Aorta (tissue), 5 donors: ENCODE data around the gene ACAP3. TPM values are rescaled to one million over a fixed set of nuclear protein-coding genes. Genes with fewer than 3 reads are reported as not detected.
"Not testable (repeated sequence)": the region's sequence is repeated elsewhere in the genome, so short reads cannot be mapped to it uniquely, and the experiment has no call there.

Experiments used
- ATAC-seq: fragments of 200-7000 bp; cut with Tn5 transposase; one replicate; pipeline ENCODE4 v1.9.1; 2022; ENCODE audit warnings: moderate library complexity; ENCODE audit not compliant: low FRiP score
- DNase-seq, 2 donors: peaks; one replicate each; pipeline ENCODE4 v3.0.0-alpha.2; 2020
- H3K27ac ChIP-seq, 2 donors: one replicate each; pipeline ENCODE4 v1.5.1; 2013; ENCODE audit warnings: low read length in 2 of 2, mild to moderate bottlenecking in 2 of 2, moderate library complexity in 2 of 2, control low read depth in 1 of 2, inconsistent platforms in 1 of 2, low read depth in 1 of 2
- H3K27me3 ChIP-seq, 2 donors: one replicate each; pipeline ENCODE4 v1.6.1; 2013; ENCODE audit warnings: control low read depth in 1 of 2, low read length in 1 of 2, mild to moderate bottlenecking in 1 of 2, moderate library complexity in 1 of 2; ENCODE audit not compliant: insufficient read depth in 2 of 2, control insufficient read depth in 1 of 2
- H3K36me3 ChIP-seq, 2 donors: one replicate each; pipeline ENCODE4 v1.6.1; 2013; ENCODE audit warnings: control low read depth in 1 of 2, low read length in 1 of 2, mild to moderate bottlenecking in 1 of 2; ENCODE audit not compliant: insufficient read depth in 2 of 2, control insufficient read depth in 1 of 2
- H3K4me1 ChIP-seq, 2 donors: one replicate each; pipeline ENCODE4 v1.6.1; 2013; ENCODE audit warnings: low read length in 2 of 2, control low read depth in 1 of 2, mild to moderate bottlenecking in 1 of 2, moderate library complexity in 1 of 2; ENCODE audit not compliant: insufficient read depth in 2 of 2, control insufficient read depth in 1 of 2
- H3K4me3 ChIP-seq, 2 donors: one replicate each; pipeline ENCODE4 v1.5.1; 2013; ENCODE audit warnings: low read length in 2 of 2, control low read depth in 1 of 2, mild to moderate bottlenecking in 1 of 2
- H3K9me3 ChIP-seq: one replicate; pipeline ENCODE4 v1.6.1; 2013; ENCODE audit warnings: mild to moderate bottlenecking, low read length; ENCODE audit not compliant: control insufficient read depth
- WGBS, 2 donors: extraction: QIAGEN DNeasy Blood & Tissue Kit; methylation state at CpG; one replicate each; pipeline ENCODE4 v1.1.7; 2013; 5-methylcytosine and 5-hydroxymethylcytosine counted together
- intact Hi-C, 2 donors: fragments of 100-400 bp; cut with DNase I; formaldehyde crosslinking; loops; one replicate each; pipeline versions ENCODE4 v1.14.2 to v1.15.0; 2022
- polyA plus RNA-seq, 2 donors: library from polyadenylated mRNA; stranded (reverse); fragments of 200-250 nt; gene quantifications; one replicate each; pipeline ENCODE4 v1.2.3, GENCODE V29; 2013
- total RNA-seq, 2 donors: library from RNA; stranded (reverse); fragmentation: NEBNext Ultra II Directional; extraction: Animal tissue kit (Norgen Biotek cat#: 25700); gene quantifications; one replicate each; pipeline ENCODE4 v1.2.1, GENCODE V29; 2021
- donor health status: healthy with polysubstance abuse.
- donor health status: Bipolar disorder and iron deficiency.
- donor health status: DM: no; HTN: no; CAD: no.
- donor health status: DM: no; HTN: no; CAD: no.
- donor health status: DM: yes; HTN: yes; CAD: no.

ACAP3 gene
- total and polyA plus RNA-seq, 4 donors, result 10.6 to 69.2 (median 44.4) TPM

GRCh38 chr1:1319646-1319941, 11.9 kb upstream of the ACAP3 start:
- H3K4me1 ChIP-seq, result no peaks in the 10 kb centered on the region
- 92 to 93% methylated on average over 13 of the region's 13 CpGs for WGBS, 2 donors
- H3K27ac ChIP-seq, result no peak overlapping the region

GRCh38 chr1:1318777-1319645, 11.3 kb upstream of the ACAP3 start:
- no peaks in the 10 kb centered on the region for H3K9me3 ChIP-seq
- WGBS, 2 donors, result 88% methylated on average over 36 of the region's 36 CpGs
- DNase-seq, result no peak
- no peak overlapping the region for H3K4me3 ChIP-seq
- peak overlapping the region in 1 of 2 donors; percentile 34 for H3K27ac ChIP-seq
- H3K36me3 ChIP-seq, result no peaks in the 10 kb centered on the region
- H3K4me1 ChIP-seq, result no peaks in the 10 kb centered on the region
- intact Hi-C loops, result no loop called here
- ATAC-seq, result peak; percentile 33
- no peaks in the 10 kb centered on the region for H3K27me3 ChIP-seq

More at GRCh38 chr1:1319646-1319941, 11.9 kb upstream of the ACAP3 start:
- no peak for DNase-seq
- ATAC-seq, result no peak
- Histone ChIP-seq H3K36me3 (no peaks in the 10 kb centered on the region), H3K27me3 (no peaks in the 10 kb centered on the region), H3K9me3 (no peaks in the 10 kb centered on the region), H3K4me3 (no peak overlapping the region)
- intact Hi-C loops, result no loop called here

DNA sequence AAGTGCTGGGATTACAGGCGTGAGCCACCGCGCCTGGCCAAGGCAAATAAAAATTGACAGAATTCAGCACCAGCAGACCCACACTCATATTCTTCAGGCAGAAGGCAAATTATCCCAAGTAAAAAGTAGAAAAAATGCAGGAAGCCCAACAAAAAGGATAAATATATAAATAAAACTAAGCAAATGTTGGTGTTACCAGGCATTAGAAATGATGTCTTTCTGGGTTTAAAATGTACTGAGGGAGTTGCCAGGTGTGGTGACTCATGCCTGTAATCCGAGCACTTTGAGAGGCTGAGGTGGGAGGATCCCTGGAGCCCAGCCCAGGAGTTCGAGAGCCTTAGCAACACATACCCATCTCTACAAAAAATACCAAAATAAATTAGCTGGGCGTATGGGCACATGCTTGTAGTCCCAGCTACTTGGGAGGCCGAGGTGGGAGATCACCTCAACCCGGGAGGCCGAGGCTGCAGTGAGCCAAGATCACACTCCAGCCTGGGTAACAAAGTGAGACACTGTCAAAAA, 10.5 kb upstream of the ACAP3 start:
- Histone ChIP-seq H3K4me3 (no peak overlapping the region), H3K27ac (no peak overlapping the region), H3K4me1 (no peaks in the 10 kb centered on the region), H3K9me3 (no peaks in the 10 kb centered on the region), H3K36me3 (no peaks in the 10 kb centered on the region), H3K27me3 (no peaks in the 10 kb centered on the region)
- peak; percentile 78 for ATAC-seq
- peak; percentile 92 to 93 for DNase-seq
- WGBS, 2 donors, result 45 to 48% methylated on average over 9 of the region's 9 CpGs
- intact Hi-C loops, result no loop called here

GRCh38 chr1:1317420-1317819, 9.7 kb upstream of the ACAP3 start:
- no peaks in the 10 kb centered on the region for H3K27me3 ChIP-seq
- no peaks in the 10 kb centered on the region for H3K36me3 ChIP-seq
- ATAC-seq, result no peak
- intact Hi-C loops, result no loop called here
- 81 to 85% methylated on average over 6 of the region's 6 CpGs for WGBS, 2 donors
- no peaks in the 10 kb centered on the region for H3K9me3 ChIP-seq
- no peak for DNase-seq
- no peak overlapping the region for H3K4me3 ChIP-seq
- no peak overlapping the region for H3K27ac ChIP-seq
- no peaks in the 10 kb centered on the region for H3K4me1 ChIP-seq

DNA sequence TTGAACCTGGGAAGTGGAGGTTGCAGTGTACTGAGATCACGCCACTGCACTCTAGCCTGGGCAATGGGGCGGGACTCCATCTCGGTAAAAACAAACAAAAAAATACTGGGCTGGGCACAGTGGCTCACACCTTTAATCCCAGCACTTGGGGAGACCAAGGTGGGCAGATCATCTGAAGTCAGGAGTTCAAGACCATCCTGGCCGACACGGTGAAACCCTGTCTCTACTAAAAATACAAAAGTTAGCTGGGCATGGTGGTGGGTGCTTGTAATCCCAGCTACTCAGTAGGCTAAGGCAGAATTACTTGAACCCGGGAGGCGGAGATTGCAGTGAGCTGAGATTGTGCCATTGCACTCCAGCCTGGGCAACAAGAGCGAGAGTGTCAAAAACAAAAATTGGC, 8.5 kb upstream of the ACAP3 start:
- H3K4me3 ChIP-seq, intact Hi-C loops, ATAC-seq, DNase-seq, H3K9me3 ChIP-seq, H3K27ac ChIP-seq, H3K4me1 ChIP-seq, H3K36me3 ChIP-seq, H3K27me3 ChIP-seq: not testable (repeated sequence)
- 88 to 90% methylated on average over 8 of the region's 8 CpGs for WGBS, 2 donors

DNA sequence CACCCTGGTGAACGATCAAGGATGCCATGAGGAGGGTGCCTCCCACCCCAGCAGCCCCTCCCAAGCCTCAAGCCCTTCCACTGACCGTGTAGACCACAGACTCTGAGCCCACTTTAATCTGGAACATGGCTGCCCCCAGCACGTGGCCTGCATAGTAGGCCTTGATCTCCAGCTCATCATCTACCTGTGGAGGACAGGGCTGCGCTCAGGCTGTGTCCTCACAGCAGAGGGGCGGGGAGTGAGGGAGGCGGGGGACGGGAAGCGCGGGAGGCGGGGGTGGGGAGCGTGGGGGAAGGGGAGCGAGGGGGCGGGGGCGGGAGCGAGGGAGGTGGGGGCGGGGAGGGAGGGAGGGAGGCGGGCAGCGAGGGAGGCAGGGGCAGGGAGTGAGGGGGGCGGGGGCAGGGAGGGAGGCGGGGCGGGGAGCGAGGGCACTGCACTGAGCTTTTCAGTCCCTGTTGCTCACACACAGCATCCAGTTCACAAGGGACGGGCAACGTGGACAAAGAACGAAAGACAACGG, 7.8 kb upstream of the ACAP3 start:
- no peaks in the 10 kb centered on the region for H3K9me3 ChIP-seq
- intact Hi-C loops, result no loop called here
- H3K4me1 ChIP-seq, result no peaks in the 10 kb centered on the region
- DNase-seq (no peak), ATAC-seq (no peak)
- no peaks in the 10 kb centered on the region for H3K36me3 ChIP-seq
- H3K27me3 ChIP-seq, result no peaks in the 10 kb centered on the region
- 57 to 74% methylated on average over 14 to 25 of the region's 26 CpGs for WGBS, 2 donors
- H3K27ac ChIP-seq, result no peak overlapping the region
- no peak overlapping the region for H3K4me3 ChIP-seq

DNA sequence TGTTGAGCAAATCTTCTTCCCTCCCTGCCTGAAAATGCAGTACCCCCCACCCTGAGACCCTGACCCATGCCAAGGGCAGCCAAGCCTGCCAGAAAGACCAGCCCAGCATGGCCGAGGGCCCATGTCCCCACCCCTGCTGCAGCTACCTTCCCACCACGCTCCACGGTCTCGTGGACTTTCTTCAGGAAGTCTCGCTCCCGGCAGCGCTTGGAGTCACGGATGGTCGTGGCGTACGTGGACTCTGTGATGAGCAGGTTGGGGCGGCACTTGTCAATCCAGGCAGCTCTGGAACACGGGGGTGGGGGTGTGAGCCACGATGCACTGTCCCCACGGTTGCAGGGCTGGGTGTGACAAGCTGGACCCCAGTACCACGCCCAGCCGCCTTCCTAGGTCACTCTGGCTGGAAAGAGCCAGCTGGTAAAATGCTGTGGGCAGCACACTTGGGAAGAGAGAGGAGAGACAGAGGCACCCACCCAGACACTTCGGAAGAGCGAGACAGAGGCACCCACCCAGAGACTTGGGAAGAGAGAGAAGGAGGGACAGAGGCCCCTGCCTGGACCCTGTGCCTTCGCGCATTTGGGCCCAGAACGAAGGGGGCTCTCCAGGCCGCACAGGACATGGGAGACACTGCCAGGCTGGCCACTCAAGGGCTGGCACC, 7.1 kb upstream of the ACAP3 start:
- H3K36me3 ChIP-seq, result no peaks in the 10 kb centered on the region
- no peaks in the 10 kb centered on the region for H3K4me1 ChIP-seq
- DNase-seq (no peak), ATAC-seq (no peak)
- H3K27ac ChIP-seq, result no peak overlapping the region
- no peaks in the 10 kb centered on the region for H3K27me3 ChIP-seq
- H3K9me3 ChIP-seq, result no peaks in the 10 kb centered on the region
- intact Hi-C loops, result no loop called here
- WGBS, 2 donors, result 87 to 89% methylated on average over 23 of the region's 23 CpGs
- H3K4me3 ChIP-seq, result no peak overlapping the region

DNA sequence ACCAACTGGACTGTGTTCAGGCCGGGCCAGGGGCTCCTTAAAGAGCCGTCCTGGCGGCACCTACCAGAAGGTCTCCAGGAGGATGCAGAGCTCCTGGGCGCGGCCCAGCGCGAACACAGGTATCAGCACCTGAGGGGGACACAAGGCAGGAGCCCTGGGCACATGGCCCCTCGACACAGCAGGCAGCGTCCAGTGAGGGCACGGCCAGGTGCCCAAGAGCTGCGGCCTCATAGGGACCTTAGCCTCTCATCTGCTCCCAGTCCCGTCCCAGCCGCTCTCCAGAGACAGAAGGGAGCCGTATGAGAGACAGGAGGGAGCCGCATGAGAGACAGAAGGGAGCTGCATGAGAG, 6.5 kb upstream of the ACAP3 start:
- H3K4me1 ChIP-seq, result no peaks in the 10 kb centered on the region
- no peaks in the 10 kb centered on the region for H3K27me3 ChIP-seq
- no peak overlapping the region for H3K4me3 ChIP-seq
- DNase-seq, result no peak
- H3K9me3 ChIP-seq, result no peaks in the 10 kb centered on the region
- ATAC-seq, result no peak
- H3K36me3 ChIP-seq, result no peaks in the 10 kb centered on the region
- 90% methylated on average over 15 of the region's 15 CpGs for whole genome bisulfite sequencing, 2 donors
- no peak overlapping the region for H3K27ac ChIP-seq
- intact Hi-C loops, result no loop called here
